ENCODE measurements around the gene DOCK9.
"Not testable (repeated sequence)": the region's sequence is repeated elsewhere in the genome, so short reads cannot be mapped to it uniquely, and the experiment has no call there.

Gene DOCK9

GRCh38 chr13:98824376-98825160 is 153.3 kb downstream of the DOCK9 start:
- no peak for DNase-seq (ENCODE audit: low read depth)

DNA sequence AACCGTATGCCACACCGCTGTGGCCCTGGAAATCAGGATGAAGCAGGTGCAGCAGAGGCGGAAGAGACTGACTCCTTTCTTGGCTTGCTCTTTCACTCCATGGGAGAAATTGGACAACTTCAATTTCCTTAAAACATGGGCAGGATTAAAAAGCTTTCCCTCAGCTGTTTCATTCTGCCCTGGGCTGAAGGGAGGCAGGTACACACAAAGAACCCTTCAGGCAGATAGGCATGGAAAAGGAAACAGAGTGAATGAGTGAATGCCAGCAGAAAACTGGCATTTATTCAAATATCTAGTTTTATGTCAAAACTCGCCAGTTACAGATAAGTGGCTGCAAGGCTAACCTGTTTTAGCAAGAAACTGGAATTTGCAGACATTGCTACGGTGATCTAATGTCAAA is 154.4 kb downstream of the DOCK9 start:
- DNase-seq (ENCODE audit: low read depth): no peak

GRCh38 chr13:98822225-98822606 is 155.6 kb downstream of the DOCK9 start:
- DNase-seq (ENCODE audit: low read depth): no peak

DNA sequence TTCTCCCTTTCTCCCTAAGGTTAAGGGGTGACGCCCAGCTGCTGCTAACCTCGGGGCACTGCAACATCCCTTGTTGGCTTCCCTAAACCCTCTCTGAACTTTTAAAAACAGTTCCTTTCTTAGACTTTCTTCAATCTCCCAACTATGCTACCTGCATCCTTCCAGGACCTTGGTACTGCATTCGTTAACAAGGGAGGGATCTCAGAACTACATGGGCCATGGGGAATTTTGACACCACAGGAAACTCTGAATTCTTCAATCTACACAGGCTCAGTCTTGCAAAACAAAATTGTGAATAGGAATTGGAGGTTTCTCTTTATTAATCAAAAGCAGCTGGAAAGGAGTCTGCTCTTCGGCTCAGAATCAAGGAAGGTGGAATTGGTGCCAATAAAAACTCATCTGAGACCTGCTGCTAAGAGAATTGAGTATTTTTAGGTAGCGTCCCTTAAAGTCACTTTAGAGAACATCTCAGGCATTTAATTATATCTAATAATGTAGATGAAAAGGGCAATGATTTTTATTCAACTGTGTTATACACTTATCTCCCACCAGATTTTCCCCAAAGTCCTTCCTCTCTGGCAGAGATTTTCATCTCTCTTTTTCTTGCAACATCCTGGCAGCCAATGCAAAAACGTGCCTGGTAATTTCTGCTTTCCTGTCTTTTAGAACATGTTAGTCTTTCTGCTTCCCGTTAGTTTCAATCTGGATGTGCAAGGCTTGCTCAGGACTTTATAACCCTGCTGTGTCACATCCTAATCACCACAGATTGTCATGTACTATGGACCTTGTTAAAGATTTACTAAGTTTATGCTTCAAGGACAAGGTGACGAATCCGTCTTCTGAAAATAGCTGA is 156.3 kb downstream of the DOCK9 start:
- no peak for DNase-seq (ENCODE audit: low read depth)

DNA sequence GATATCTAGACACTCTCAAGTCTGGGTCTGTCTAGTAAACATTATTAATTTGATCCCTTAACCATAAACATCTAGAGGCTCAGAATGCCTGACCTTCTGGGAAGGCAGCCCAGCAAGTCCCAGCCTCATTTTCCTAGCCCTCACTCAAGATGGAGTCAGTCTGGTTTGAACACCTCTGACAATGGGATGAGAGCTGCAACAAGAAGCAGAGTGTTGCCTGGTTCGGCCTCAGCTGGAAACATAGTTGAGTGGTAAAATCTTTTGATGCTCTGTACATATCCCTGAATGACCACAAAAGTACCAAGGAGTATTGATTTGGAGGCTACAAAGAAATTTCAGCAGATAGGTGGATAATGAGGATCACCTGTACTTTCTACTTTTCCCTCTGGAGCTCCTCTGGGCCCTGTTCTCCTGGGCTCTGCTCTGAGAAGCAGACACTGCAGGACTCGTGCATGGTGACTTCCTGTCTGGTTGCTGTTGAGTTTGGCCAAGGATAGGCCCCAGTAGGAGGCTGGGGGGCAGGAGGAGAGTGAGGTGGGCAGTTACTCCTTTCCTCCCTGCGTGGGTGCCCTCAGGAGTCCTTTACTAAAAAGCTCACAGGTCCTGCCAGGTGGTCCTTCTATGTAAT is 157.0 kb downstream of the DOCK9 start:
- DNase-seq (ENCODE audit: low read depth): no peak

DNA sequence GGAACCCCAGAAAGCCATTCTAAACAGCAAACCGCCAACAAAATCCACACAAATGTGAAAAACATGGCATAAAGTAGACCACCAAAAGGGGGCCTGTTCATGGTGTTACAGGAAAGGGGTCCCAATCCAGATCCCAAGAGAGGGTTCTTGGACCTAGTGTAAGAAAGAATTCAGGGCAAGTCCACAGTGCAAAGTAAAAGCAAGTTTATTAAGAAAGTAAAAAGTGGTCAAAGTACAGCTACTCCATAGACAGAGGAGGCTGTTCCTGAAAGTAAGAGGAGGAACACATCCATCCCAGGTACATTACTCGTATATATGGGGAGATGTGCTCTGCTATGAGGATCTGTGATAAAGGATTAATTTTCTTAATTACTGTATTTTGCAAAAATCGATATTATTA is 157.6 kb downstream of the DOCK9 start:
- no peak for DNase-seq (ENCODE audit: low read depth)

DNA sequence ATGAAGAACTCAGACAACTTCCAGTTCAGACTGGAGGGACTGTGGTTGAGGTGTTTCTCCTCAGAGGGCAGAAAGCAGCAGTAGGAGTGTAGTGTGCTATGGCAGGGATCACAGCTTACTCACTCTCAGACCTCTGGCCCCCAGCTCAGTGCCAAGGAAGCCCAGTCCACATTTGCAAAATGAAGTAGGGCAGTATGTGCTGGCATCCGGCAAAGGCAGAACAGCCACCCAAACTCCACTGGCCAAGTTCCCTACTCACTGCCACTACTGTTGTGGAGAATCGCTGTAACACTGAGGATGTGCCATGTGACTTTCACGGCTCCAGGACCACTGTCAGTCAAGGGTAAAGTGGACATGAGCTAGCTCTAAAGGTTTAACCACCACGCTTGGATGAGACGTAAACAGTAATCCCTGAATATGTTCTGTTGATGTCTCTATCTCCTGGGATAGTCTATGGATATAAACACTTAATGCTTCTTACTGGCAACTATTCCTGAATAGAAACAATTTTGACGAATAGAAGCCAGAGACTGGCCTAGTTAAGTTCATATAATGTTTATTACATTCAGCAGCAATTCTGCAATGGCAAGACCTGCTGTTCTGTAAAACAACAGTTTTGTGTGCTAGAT is 158.4 kb downstream of the DOCK9 start:
- no peak for DNase-seq (ENCODE audit: low read depth)

DNA sequence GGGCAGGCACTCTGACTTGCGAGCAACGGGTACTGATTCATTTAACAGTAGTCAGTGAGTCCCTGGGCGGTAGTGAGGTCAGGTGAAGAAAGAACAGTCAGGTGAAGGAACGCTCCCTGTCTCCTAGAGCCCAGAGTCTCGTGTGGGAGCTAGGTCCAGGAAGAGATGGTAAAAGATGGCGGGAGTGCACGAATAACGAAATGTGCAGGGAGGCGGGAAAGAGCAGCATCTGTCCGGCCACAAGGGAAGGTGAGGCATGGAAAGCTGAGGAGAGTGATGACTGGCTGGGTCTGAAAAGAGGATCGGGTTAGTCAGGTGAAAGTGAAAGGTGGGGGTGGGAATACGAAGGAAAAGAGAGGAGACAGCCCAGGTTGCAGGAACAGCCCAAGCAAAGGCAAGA is 161.5 kb downstream of the DOCK9 start:
- DNase-seq (ENCODE audit: low read depth): no peak

DNA sequence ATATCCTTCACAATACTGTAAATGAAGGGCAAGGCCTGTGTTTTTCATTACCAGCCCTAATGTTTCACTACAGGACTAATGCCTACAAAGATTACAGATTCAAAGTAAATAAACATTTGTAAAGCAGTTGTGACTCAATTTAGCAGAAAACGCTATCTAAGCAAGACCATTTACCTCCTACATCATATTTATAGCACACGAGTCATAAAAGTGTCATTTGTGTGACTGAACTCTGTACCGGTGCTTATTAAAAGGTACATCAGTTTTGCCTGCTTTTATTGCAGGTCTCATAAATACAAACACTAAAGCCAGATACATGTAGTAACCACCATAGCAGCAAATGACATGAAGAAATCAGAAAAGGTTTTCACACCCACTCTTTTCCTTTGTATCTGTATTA is 163.9 kb downstream of the DOCK9 start:
- no peak for DNase-seq (ENCODE audit: low read depth)

DNA sequence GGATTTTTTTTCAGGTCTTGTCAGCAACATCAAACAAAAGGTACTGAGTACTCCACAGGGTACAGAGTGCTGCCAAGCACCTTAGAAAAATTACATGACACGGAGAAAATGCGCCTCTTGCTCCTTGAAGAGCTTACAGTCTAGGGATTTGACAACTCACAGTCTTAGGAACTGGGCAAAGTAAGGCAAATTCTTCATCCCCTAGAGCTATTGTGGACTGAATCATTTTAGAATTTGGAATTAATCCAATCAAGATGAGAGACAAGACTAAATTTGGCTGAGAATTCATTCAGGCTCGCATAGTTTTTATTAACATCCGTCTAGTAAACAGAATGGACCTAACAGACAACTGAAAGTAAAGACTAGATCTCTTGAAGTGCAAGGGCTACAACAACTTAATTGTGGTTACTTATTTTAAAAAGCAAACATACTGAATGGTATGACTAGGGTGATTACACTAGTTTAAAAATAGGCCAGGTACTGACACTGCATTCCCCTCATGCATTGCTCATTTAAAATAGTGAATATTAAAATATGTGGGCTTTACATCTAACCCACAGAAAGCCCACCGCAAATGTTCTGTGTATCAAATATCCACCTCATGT is 165.6 kb downstream of the DOCK9 start:
- not testable (repeated sequence) for DNase-seq (ENCODE audit: low read depth)

DNA sequence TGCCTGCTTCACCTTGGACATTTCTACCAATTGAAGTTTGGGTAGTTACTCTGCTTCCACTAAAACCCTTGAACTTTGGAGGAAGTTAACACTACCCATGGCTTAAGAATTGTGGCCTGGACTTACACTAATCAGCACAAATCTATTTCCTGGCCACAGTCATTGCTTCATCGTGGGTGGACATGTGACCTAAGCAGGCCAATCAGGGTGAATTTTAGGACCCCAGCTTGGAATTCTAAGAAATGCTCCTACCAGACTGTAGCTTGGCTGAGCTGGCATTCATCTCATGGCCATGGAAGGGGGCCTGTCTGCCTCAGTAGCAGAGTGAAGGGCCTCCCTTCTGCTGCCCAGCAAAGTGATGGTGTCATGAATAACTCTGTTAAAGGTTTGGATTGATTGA is 167.1 kb downstream of the DOCK9 start:
- DNase-seq (ENCODE audit: low read depth): no peak

- DNase-seq (ENCODE audit: low read depth): no peak
These were observed 168.5 kb downstream of the DOCK9 start for GRCh38 chr13:98809345-98809777.

DNA sequence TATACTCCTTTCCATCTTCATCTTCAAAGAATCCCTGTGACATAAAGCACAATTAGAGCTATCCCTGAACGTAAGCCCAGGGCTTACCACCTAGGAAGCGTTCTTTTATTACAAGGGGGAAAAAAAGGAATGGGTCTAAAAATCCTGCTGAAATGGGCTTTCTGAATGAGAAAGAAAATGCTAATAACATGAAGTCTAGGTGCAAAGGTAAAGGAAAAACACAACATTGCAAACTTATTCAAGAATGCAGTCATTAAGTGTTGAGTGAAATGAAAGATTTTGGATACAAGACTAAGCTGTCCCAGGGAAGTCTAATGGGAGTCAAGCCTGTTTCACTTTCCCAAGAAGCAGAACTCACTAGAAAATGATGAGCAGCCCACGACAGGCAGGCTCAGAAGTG is 170.1 kb downstream of the DOCK9 start:
- no peak for DNase-seq (ENCODE audit: low read depth)

DNA sequence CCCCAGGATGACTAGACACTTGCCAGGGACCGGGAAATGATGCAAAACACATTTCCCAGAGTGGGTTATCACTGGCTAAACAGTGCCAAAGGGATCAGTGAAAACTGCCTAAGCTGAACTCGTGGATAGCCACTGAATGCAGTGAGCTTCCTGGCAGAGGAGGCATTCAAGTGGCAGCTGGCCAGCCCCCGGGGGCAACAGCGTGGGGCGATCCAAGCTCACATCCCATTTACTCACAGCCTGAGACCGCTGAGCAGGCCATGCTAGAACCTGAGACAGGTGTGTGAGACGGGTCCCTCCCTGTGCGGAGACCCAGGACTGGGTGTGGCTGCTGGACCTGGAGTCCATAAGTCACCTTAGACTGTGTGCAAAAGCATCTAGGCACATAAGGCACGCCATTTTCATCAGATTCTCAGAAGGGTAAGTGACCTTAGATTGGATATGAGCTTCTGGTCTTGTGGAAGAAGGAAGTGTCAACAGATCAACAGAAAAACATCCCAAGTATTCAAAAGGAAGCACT is 173.5 kb downstream of the DOCK9 start:
- no peak for DNase-seq (ENCODE audit: low read depth)

DNA sequence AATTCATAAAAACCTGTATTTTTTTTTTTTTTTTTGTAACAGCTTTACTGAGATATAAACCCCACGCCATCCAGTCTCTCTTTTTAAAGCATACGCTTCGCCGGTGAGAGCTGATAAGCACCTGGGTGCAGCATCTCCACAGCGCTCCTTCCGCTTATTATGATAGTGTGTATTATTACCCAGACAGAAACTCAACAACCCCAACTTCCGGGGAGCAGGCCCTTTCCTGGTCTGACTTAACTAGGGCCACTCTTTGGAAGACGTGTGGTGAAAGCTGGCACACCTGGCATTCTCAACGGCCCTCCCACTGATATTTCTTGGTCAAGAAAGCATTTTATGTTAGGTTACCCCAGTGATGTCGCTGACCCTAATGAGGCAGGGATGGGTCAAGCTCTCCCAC is 173.9 kb downstream of the DOCK9 start:
- DNase-seq (ENCODE audit: low read depth): no peak

DNA sequence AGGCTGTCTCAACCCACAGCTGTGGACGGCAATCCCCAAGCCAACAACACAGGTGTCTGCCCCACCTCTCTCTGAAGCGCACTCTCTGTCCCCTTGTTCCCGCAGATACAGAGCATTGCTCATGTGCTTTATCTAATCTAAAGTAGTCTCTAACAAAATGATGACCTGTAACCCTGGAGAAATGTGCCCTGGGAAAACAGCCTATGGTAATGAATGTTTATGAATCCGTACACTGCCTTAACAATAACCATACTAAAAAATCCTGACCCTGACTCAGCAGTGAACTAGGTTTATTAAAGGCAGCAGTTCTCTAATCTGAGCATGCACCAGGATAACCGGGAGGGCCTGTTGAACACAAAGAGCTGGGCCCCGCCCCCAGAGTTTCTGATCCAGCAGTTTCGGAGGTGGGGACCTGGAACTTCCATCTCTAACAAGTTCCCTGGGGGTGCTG is 174.7 kb downstream of the DOCK9 start:
- DNase-seq (ENCODE audit: low read depth): no peak

- no peak for DNase-seq (ENCODE audit: low read depth)
These were observed 175.3 kb downstream of the DOCK9 start for GRCh38 chr13:98802559-98802958.

- DNase-seq (ENCODE audit: low read depth): no peak
These were observed 176.0 kb downstream of the DOCK9 start for GRCh38 chr13:98801626-98802418.

GRCh38 chr13:98800078-98800477 is 177.8 kb downstream of the DOCK9 start:
- DNase-seq (ENCODE audit: low read depth): no peak

GRCh38 chr13:98798849-98799645 is 178.8 kb downstream of the DOCK9 start:
- no peak for DNase-seq (ENCODE audit: low read depth)

All from activated T-cell treated with anti-CD3 and anti-CD28 coated beads for 48 hours (primary cell).